Cardiac muscle cell (in vitro differentiated cells and primary cell): ENCODE data around the gene NKX1-1. TPM values are rescaled to one million over a fixed set of nuclear protein-coding genes. Genes with fewer than 3 reads are reported as not detected.

Experiments used
- DNase-seq, 2 donors: peaks; one replicate each; pipeline versions ENCODE4 v3.0.0 to v3.0.0-alpha.2; 2010 to 2017; ENCODE audit warnings: low read depth in 1 of 2, low spot score in 1 of 2
- H3K27ac ChIP-seq: fragments of 200-600 bp; sonication (generic); 2 replicates; pipeline ENCODE4 v1.5.1; 2016
- H3K27me3 ChIP-seq: fragments of 200-600 bp; sonication (generic); 2 replicates; pipeline ENCODE4 v1.6.0; 2016; ENCODE audit warnings: control low read depth
- H3K36me3 ChIP-seq: fragments of 200-600 bp; sonication (generic); 2 replicates; pipeline ENCODE4 v1.5.1; 2016; ENCODE audit warnings: control low read depth
- H3K4me1 ChIP-seq: fragments of 200-600 bp; sonication (generic); 2 replicates; pipeline ENCODE4 v1.8.1; 2017; ENCODE audit warnings: low read depth, mild to moderate bottlenecking, mixed run types
- H3K4me3 ChIP-seq: fragments of 200-600 bp; sonication (generic); 2 replicates; pipeline ENCODE4 v1.5.1; 2016; ENCODE audit warnings: mild to moderate bottlenecking
- H3K9me3 ChIP-seq: fragments of 200-600 bp; sonication (generic); 2 replicates; pipeline ENCODE4 v1.5.1; 2017; ENCODE audit warnings: low read depth, mild to moderate bottlenecking, control low read depth
- polyA plus RNA-seq: library from polyadenylated mRNA; unstranded; fragments of >200 nt; fragmentation: Nextera tagmentation; extraction: Ambion mirVana; gene quantifications from 2 replicates; pipeline ENCODE4 v1.2.1, GENCODE V29; 2016
- total RNA-seq: library from RNA; depleted of rRNA; stranded (reverse); fragments of >200 nt; gene quantifications from 2 replicates; pipeline ENCODE4 v1.2.3, GENCODE V29; 2016
- TF ChIP-seq, protein P1 (sequence below): IDR thresholded peaks from 2 replicates; pipeline ENCODE4 v1.5.1; 2012; ENCODE audit warnings: low read depth, mild to moderate bottlenecking, low read length

The NKX1-1 gene
- total and polyA plus RNA-seq, 2 experiments from 2014 or later: not detected

DNA sequence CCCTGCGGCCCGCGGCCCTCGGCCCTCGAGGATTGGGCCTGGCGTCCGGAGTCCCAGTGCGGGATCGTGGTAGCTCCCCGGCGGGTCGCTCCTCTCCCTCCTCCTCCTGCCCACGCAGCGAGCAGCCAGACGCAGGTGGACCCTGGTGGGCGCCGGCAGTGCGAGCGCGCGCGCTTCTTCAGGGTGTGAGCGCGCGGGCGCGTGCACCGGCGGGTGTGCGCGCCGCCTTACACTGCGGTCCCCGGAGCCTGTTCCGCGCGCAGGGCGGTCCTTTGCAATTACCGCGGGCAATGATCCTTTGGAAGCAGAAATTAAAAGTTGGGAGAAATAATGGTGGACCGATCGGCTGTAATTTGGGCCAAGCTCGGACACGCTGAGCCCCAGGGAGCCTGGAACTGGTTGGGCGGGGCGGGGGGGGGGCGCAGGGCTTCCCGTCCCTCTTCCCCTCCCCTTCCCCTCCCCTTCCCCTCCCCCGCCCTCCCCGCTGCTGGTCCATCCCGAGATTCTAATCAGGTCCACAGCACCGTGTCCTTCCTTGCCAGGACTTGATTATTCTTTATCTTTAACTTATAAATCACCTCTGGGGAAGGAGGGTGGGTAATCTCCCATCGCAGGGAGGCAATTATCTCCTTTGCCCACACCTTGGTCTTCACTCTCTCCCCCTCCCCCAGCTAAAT lies 1.6 kb upstream of the NKX1-1 start:
- Histone ChIP-seq H3K4me3 (no peak overlapping the region), H3K27ac (no peak overlapping the region), H3K36me3 (no peaks in the 10 kb centered on the region), H3K9me3 (no peaks in the 10 kb centered on the region), H3K4me1 (no peaks in the 10 kb centered on the region), H3K27me3 (peaks cover 99% of the 10 kb centered on the region)
- TF ChIP-seq, protein P1, sequence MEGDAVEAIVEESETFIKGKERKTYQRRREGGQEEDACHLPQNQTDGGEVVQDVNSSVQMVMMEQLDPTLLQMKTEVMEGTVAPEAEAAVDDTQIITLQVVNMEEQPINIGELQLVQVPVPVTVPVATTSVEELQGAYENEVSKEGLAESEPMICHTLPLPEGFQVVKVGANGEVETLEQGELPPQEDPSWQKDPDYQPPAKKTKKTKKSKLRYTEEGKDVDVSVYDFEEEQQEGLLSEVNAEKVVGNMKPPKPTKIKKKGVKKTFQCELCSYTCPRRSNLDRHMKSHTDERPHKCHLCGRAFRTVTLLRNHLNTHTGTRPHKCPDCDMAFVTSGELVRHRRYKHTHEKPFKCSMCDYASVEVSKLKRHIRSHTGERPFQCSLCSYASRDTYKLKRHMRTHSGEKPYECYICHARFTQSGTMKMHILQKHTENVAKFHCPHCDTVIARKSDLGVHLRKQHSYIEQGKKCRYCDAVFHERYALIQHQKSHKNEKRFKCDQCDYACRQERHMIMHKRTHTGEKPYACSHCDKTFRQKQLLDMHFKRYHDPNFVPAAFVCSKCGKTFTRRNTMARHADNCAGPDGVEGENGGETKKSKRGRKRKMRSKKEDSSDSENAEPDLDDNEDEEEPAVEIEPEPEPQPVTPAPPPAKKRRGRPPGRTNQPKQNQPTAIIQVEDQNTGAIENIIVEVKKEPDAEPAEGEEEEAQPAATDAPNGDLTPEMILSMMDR: no peak
- DNase-seq: no peak

DNA sequence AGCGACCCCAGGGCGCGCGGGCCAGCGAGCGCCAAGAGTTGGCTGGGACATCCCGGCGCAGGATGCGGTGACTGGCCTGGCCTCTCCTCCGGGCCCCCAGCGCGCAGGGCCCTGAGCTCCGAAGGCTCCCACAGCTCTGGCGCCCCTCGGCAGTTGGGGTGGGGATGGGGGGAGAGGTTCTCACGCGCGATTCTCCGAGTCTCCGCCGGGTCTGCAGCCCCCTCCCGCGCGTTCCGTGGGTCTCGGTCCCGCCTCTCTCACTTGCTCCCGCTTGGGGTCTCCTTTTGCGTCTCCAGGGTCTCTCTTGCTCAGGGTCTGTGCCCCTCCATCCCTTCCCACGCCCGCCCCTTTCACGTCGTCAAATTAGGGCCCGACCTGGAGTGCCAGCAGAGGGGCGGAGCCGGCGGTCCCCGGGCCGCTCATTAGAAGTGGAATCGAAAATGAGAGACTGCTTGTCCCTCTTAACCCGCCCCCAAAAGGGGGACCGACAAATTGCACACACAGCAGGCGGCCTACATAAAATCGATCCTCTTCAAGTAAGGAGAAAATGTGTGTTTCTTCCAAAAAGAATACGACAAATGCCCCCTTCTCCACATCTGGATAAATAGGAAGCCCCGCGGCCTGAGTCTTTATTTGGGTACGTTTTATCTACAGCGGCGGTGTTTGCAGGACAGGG lies 877 bp upstream of the NKX1-1 start:
- H3K36me3 ChIP-seq: no peaks in the 10 kb centered on the region
- H3K9me3 ChIP-seq: no peaks in the 10 kb centered on the region
- DNase-seq: no peak
- no peak overlapping the region for H3K4me3 ChIP-seq
- TF ChIP-seq, protein P1: no peak
- H3K27ac ChIP-seq: no peak overlapping the region
- no peaks in the 10 kb centered on the region for H3K4me1 ChIP-seq
- H3K27me3 ChIP-seq: peaks cover 99% of the 10 kb centered on the region

DNA sequence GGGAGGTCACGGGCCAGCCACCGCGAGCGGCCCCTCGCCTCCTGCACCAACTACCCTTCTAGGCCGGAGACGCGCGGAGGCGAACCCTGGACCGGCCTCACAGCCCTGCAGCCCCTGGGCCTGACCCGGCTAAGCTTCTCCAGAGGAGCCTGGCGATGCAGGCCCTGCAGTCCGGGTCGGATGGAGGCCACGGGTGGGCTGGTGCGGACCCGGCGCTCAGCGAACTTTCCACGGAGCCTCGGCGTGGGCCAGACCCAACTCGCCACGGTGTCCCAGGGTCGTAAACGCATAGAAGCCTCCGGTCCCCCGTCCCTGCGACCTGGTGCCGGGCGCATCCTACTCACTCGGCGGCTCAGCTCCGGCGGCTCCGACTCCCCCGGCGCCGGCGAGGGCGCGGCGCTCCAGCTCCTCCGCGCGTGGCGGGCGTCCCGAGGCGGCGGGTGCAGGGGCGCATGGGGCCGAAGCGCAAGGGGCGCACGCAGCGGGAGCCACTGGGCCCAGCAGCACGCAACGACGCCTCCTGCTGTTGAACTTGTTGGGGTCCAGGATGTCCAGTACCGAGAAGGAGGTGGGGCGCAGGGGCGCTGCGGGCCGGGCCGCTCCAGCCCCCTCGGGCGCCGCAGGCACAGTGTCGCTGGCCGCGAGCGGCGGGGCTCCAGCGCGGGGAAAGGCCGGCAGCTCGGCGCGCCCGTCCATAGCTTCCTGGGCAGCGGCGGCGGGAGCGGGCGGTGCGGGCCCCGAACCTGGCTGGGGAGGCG lies 427 bp downstream of the NKX1-1 start:
- H3K4me3 ChIP-seq: no peak overlapping the region
- no peaks in the 10 kb centered on the region for H3K4me1 ChIP-seq
- no peaks in the 10 kb centered on the region for H3K36me3 ChIP-seq
- no peak overlapping the region for H3K27ac ChIP-seq
- TF ChIP-seq, protein P1: no peak
- peaks cover 99% of the 10 kb centered on the region for H3K27me3 ChIP-seq
- H3K9me3 ChIP-seq: no peaks in the 10 kb centered on the region
- DNase-seq: no peak

GRCh38 chr4:1405254-1405635 lies 997 bp downstream of the NKX1-1 start:
- Histone ChIP-seq H3K4me3 (no peak overlapping the region), H3K27ac (no peak overlapping the region), H3K36me3 (no peaks in the 10 kb centered on the region), H3K4me1 (no peaks in the 10 kb centered on the region), H3K27me3 (peaks cover 100% of the 10 kb centered on the region), H3K9me3 (no peaks in the 10 kb centered on the region)
- TF ChIP-seq, protein P1: no peak
- no peak for DNase-seq

DNA sequence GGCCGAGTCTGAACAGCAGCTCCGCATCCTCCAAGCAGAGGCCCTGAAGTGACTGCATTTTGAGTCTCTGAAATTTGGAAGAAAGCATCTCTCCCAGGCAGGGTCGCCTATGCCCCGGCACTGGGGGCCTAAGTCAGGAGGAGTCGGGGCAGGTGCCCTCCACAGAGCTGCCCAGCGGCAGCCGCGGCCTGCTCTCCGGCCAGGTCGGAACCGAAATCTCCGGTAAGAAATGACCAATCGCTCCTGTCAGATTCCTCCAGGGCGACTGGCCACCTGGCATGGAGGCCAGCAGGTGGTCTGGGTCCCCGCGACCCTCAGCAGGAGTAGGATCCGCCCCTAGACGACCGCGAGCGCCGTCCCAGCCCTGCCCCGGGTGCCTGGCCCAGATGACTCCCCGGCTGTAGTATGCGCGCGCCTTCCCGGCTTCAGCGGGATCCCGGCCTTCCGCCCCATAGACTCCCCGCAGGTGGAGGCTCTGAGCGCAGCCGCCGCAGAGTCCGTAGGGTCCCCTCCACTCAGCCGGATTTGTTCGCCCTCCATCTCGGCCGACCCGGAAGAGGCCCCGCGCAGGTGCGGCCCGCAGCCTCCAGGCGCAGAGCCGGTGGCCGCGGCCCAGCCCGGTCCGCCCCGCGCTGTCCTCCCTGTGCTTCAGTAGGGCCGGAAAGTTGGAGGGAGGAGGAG lies 1.5 kb downstream of the NKX1-1 start:
- Histone ChIP-seq H3K4me3 (no peak overlapping the region), H3K9me3 (no peaks in the 10 kb centered on the region), H3K36me3 (no peaks in the 10 kb centered on the region), H3K27me3 (peaks cover 100% of the 10 kb centered on the region), H3K27ac (no peak overlapping the region), H3K4me1 (no peaks in the 10 kb centered on the region)
- DNase-seq: no peak
- TF ChIP-seq, protein P1: no peak
